K562 (cell line): ENCODE results near the gene HMCN1. TPM values are rescaled to one million over a fixed set of nuclear protein-coding genes. Genes with fewer than 3 reads are reported as not detected.

Source experiments
- CBFA2T2 ChIP-seq: fragments of 450-650 bp; conservative IDR thresholded peaks from 2 replicates; pipeline ENCODE4 v1.6.1; 2017; ENCODE audit warnings: mild to moderate bottlenecking
- CBX1 ChIP-seq: sonication (generic); IDR thresholded peaks from 2 replicates; pipeline ENCODE4 v1.6.1; 2016; ENCODE audit warnings: antibody characterized with exemption, low read depth, mild to moderate bottlenecking
- FOXK2 ChIP-seq, 2 experiments: fragments of 450-650 bp; IDR thresholded peaks in 1 of 2; conservative IDR thresholded peaks in 1 of 2; 2 replicates each; pipeline ENCODE4 v1.6.1; 2016; ENCODE audit warnings: low read depth in 2 of 2, mild to moderate bottlenecking in 1 of 2
- GABPA ChIP-seq: fragments of 200-800 bp; sonication (Bioruptor generic); conservative IDR thresholded peaks from 2 replicates; pipeline ENCODE4 v1.6.1; 2016; ENCODE audit warnings: low read depth, missing genetic modification characterization, missing compliant biosample characterization
- GABPB2 ChIP-seq: fragments of 250-450 bp; sonication (Bioruptor Pico); conservative IDR thresholded peaks from 2 replicates; pipeline ENCODE4 v1.5.1; 2021; ENCODE audit warnings: mild to moderate bottlenecking
- MAFG ChIP-seq: fragments of 450-650 bp; conservative IDR thresholded peaks from 2 replicates; pipeline ENCODE4 v1.6.1; 2016; ENCODE audit warnings: missing genetic modification characterization, missing compliant biosample characterization
- NR2C1 ChIP-seq, 2 experiments: fragments of 450-650 bp; IDR thresholded peaks; 2 replicates each; pipeline ENCODE4 v1.6.1; 2017; ENCODE audit warnings: mild to moderate bottlenecking in 2 of 2, antibody characterized with exemption in 1 of 2, inconsistent platforms in 1 of 2, missing compliant biosample characterization in 1 of 2, missing genetic modification characterization in 1 of 2
- NR4A1 ChIP-seq, 2 experiments: fragments of 250-450 bp in 1 of 2; fragments of 450-650 bp in 1 of 2; sonication (Bioruptor Pico) in 1 of 2; IDR thresholded peaks; 2 replicates each; pipeline versions ENCODE4 v1.4.0 to v1.6.1; 2016 to 2020; ENCODE audit warnings: mild to moderate bottlenecking in 2 of 2, missing compliant biosample characterization in 1 of 2, missing genetic modification characterization in 1 of 2, moderate library complexity in 1 of 2
- OTX1 ChIP-seq: fragments of 450-650 bp; formaldehyde crosslinking; IDR thresholded peaks from 2 replicates; pipeline ENCODE4 v1.4.0; 2022; ENCODE audit warnings: mild to moderate bottlenecking
- RCOR1 ChIP-seq, 2 experiments: IDR thresholded peaks; 2 replicates each; pipeline ENCODE4 v1.6.1; 2012; ENCODE audit warnings: low read depth in 2 of 2, low read length in 2 of 2, borderline replicate concordance in 1 of 2, improper control_type of control experiment in 1 of 2
- SMARCC2 ChIP-seq: fragments of 450-650 bp; IDR thresholded peaks from 2 replicates; pipeline ENCODE4 v1.6.1; 2017; ENCODE audit warnings: antibody characterized with exemption, moderate library complexity, mild to moderate bottlenecking, low read depth
- SMARCE1 ChIP-seq: fragments of 450-650 bp; IDR thresholded peaks from 2 replicates; pipeline ENCODE4 v1.7.1; 2016; ENCODE audit warnings: mild to moderate bottlenecking
- TRIM24 ChIP-seq, 2 experiments: fragments of 450-650 bp; IDR thresholded peaks; 2 replicates each; pipeline ENCODE4 v1.6.1; 2016
- WHSC1 ChIP-seq: IDR thresholded peaks from one replicate; pipeline ENCODE4 v1.6.1; 2012; ENCODE audit warnings: low read length, control low read depth, inconsistent platforms
- polyA plus RNA-seq, 8 experiments: library from polyadenylated mRNA; depleted of rRNA in 4 of 8; stranded (reverse) in 5 of 8; unstranded in 3 of 8; fragments of >200 nt; fragmentation: Nextera tagmentation in 2 of 8; fragmentation: Illumina TruSeq in 1 of 8; extraction: Ambion mirVana in 2 of 8; extraction: Trizol in 1 of 8; gene quantifications; 2 replicates each; pipeline versions ENCODE4 v1.2.1 to v1.2.3, GENCODE V29; 2011 to 2014; ENCODE audit warnings: inconsistent platforms in 1 of 8, missing spikeins in 1 of 8
- total RNA-seq, 7 experiments: library from RNA; depleted of rRNA in 6 of 7; stranded (reverse); fragments of >200 nt in 6 of 7; fragmentation: Illumina TruSeq in 2 of 7; extraction: Trizol in 2 of 7; gene quantifications; 2 replicates each; pipeline versions ENCODE4 v1.2.1 to v1.2.3, GENCODE V29; 2011 to 2021; ENCODE audit warnings: low replicate concordance in 1 of 7
- TF ChIP-seq, protein P1 (sequence below): fragments of 450-650 bp; IDR thresholded peaks from 2 replicates; pipeline ENCODE4 v1.6.1; 2016; ENCODE audit warnings: mild to moderate bottlenecking, moderate library complexity
- TF ChIP-seq, protein P2 (sequence below): sonication (generic); formaldehyde crosslinking; IDR thresholded peaks from 2 replicates; pipeline ENCODE4 v1.8.1; 2022; ENCODE audit warnings: missing genetic modification reagents

HMCN1 gene
- total and polyA plus RNA-seq, 9 of the 15 experiments (the other 6 are each of a cell fraction or from before 2014, with no cell fraction given), result 0.07 to 0.36 (median 0.21) TPM

DNA sequence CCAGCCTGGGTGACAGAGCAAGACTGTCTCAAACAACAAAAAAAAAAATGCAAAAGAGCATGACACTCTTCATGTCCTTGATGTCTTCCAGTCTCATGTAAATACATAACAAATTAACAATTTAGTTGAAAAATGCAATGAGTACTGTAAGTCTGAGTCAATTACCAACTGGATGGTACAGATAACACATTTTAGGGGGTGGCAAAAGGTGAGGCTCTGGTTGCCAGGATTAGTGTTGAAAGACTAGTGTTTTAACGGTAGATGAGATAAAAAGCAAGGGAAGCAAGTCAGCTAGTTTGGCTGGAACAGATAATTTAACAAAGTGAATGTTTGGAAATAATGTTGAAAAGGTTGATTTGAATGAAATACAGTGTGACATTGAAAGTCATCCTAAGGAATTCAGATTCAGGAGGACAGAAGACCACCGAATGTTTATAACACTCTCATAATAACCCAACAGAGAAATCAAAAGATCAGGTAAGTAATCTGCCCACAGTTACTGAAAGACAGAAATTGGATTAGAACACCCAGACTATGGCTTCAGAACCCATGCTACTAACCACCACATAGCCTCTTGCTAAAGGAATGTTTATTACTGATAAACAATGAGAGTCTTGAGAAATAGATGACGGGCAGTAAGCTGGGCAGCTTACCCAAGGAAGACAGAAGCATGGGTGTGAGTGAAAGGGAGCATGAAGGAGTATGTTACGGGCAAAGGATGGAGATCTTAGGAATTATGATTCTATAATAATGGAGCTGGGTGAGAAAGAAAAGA lies 312.4 kb downstream of the HMCN1 start (continued):
- TF ChIP-seq NR4A1 (CRISPR knock-in tag; IDR thresholded peaks at IDR 0.05) (no peak), NR4A1 (tag; IDR thresholded peaks at IDR 0.05) (no peak), CBFA2T2 (peak; percentile 96), GABPA (tag) (no peak), CBX1 (no peak), GABPB2 (no peak), SMARCC2 (peak; percentile 90; the same call in 1 of the 2 replicates), MAFG (tag) (no peak), FOXK2 (conservative IDR thresholded peaks at IDR 0.05 in 1 of 2, IDR thresholded peaks at IDR 0.05 in 1 of 2; ENCODE audit: low read depth in 2 of 2) (peak in 1 of 2 experiments; percentile 41; a peak in 1 of 4 replicates), SMARCE1 (peak; percentile 91), TRIM24 (IDR thresholded peaks at IDR 0.05) (peak; percentile 93 to 94), OTX1 (CRISPR knock-in tag) (no peak), NR2C1 (IDR thresholded peaks at IDR 0.05) (no peak), NR2C1 (tag; IDR thresholded peaks at IDR 0.05) (no peak), RCOR1 (IDR thresholded peaks at IDR 0.05; ENCODE audit: borderline replicate concordance in 1 of 2, low read depth in 2 of 2, low read length in 2 of 2) (peak; percentile 52 to 90; a peak in 3 of 4 replicates), WHSC1 (no peak)
- TF ChIP-seq, protein P1, sequence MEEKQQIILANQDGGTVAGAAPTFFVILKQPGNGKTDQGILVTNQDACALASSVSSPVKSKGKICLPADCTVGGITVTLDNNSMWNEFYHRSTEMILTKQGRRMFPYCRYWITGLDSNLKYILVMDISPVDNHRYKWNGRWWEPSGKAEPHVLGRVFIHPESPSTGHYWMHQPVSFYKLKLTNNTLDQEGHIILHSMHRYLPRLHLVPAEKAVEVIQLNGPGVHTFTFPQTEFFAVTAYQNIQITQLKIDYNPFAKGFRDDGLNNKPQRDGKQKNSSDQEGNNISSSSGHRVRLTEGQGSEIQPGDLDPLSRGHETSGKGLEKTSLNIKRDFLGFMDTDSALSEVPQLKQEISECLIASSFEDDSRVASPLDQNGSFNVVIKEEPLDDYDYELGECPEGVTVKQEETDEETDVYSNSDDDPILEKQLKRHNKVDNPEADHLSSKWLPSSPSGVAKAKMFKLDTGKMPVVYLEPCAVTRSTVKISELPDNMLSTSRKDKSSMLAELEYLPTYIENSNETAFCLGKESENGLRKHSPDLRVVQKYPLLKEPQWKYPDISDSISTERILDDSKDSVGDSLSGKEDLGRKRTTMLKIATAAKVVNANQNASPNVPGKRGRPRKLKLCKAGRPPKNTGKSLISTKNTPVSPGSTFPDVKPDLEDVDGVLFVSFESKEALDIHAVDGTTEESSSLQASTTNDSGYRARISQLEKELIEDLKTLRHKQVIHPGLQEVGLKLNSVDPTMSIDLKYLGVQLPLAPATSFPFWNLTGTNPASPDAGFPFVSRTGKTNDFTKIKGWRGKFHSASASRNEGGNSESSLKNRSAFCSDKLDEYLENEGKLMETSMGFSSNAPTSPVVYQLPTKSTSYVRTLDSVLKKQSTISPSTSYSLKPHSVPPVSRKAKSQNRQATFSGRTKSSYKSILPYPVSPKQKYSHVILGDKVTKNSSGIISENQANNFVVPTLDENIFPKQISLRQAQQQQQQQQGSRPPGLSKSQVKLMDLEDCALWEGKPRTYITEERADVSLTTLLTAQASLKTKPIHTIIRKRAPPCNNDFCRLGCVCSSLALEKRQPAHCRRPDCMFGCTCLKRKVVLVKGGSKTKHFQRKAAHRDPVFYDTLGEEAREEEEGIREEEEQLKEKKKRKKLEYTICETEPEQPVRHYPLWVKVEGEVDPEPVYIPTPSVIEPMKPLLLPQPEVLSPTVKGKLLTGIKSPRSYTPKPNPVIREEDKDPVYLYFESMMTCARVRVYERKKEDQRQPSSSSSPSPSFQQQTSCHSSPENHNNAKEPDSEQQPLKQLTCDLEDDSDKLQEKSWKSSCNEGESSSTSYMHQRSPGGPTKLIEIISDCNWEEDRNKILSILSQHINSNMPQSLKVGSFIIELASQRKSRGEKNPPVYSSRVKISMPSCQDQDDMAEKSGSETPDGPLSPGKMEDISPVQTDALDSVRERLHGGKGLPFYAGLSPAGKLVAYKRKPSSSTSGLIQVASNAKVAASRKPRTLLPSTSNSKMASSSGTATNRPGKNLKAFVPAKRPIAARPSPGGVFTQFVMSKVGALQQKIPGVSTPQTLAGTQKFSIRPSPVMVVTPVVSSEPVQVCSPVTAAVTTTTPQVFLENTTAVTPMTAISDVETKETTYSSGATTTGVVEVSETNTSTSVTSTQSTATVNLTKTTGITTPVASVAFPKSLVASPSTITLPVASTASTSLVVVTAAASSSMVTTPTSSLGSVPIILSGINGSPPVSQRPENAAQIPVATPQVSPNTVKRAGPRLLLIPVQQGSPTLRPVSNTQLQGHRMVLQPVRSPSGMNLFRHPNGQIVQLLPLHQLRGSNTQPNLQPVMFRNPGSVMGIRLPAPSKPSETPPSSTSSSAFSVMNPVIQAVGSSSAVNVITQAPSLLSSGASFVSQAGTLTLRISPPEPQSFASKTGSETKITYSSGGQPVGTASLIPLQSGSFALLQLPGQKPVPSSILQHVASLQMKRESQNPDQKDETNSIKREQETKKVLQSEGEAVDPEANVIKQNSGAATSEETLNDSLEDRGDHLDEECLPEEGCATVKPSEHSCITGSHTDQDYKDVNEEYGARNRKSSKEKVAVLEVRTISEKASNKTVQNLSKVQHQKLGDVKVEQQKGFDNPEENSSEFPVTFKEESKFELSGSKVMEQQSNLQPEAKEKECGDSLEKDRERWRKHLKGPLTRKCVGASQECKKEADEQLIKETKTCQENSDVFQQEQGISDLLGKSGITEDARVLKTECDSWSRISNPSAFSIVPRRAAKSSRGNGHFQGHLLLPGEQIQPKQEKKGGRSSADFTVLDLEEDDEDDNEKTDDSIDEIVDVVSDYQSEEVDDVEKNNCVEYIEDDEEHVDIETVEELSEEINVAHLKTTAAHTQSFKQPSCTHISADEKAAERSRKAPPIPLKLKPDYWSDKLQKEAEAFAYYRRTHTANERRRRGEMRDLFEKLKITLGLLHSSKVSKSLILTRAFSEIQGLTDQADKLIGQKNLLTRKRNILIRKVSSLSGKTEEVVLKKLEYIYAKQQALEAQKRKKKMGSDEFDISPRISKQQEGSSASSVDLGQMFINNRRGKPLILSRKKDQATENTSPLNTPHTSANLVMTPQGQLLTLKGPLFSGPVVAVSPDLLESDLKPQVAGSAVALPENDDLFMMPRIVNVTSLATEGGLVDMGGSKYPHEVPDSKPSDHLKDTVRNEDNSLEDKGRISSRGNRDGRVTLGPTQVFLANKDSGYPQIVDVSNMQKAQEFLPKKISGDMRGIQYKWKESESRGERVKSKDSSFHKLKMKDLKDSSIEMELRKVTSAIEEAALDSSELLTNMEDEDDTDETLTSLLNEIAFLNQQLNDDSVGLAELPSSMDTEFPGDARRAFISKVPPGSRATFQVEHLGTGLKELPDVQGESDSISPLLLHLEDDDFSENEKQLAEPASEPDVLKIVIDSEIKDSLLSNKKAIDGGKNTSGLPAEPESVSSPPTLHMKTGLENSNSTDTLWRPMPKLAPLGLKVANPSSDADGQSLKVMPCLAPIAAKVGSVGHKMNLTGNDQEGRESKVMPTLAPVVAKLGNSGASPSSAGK, result no peak
- TF ChIP-seq, protein P2, sequence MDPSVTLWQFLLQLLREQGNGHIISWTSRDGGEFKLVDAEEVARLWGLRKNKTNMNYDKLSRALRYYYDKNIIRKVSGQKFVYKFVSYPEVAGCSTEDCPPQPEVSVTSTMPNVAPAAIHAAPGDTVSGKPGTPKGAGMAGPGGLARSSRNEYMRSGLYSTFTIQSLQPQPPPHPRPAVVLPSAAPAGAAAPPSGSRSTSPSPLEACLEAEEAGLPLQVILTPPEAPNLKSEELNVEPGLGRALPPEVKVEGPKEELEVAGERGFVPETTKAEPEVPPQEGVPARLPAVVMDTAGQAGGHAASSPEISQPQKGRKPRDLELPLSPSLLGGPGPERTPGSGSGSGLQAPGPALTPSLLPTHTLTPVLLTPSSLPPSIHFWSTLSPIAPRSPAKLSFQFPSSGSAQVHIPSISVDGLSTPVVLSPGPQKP (CRISPR knock-in tag), result no peak
